ENCODE results near the gene MYLK. TPM values are rescaled to one million over a fixed set of nuclear protein-coding genes. Genes with fewer than 3 reads are reported as not detected.

The MYLK gene
- total and polyA plus RNA-seq, 4 donors = 17.0 to 47.7 (median 31.1) TPM

DNA sequence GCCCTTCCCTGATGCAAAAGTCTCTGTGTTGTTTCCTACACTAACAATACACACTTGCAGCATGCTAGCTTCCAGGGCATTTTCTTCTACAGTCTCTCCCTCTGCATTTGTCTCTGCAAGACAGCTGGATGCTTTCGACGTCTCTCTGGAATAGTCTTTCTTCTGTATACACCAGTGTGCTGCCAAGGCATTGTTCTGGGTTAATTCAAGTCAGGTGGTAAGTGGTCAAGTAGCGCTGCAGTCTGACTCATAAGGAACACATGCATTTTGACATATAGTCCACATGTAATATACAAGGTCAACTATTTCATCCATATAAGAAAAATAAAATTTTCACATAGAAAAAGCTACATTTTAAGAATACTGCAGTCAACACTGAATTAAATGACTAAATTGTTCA, 92.7 kb downstream of the MYLK start:
- no peak for DNase-seq (ENCODE audit: low read depth in 4 of 6, low spot score in 6 of 6)
- Histone ChIP-seq H3K9me3 (ENCODE audit: control insufficient read depth, insufficient read depth, low read length) (no peaks in the 10 kb centered on the region), H3K36me3 (ENCODE audit: control insufficient read depth, insufficient read depth, low read length) (no peaks in the 10 kb centered on the region), H3K27ac (ENCODE audit: low read depth, low read length) (no peak overlapping the region), H3K4me3 (ENCODE audit: low read depth, low read length) (no peak overlapping the region), H3K27me3 (ENCODE audit: control insufficient read depth, insufficient read depth, low read length) (no peaks in the 10 kb centered on the region), H3K4me1 (ENCODE audit: control insufficient read depth, insufficient read depth, low read length) (no peaks in the 10 kb centered on the region)
- WGBS (ENCODE audit: insufficient coverage) = no CpG with 5 or more reads among the region's 3 CpGs

DNA sequence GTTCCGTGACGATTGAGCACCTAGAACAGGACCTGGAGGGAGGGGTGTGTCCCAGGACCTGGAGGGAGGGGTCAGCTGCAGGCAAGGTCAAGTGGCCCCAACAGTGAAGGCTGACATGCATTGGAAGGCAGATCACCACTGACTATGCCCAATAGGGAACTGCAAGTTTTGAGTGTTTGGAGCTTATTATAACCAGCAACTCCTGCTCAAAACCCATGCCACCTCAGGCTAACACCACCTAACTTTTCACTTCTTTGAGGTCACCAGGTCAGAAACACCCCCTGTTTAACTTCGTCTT, 93.1 kb downstream of the MYLK start:
- Histone ChIP-seq H3K4me1 (ENCODE audit: control insufficient read depth, insufficient read depth, low read length) (no peaks in the 10 kb centered on the region), H3K27ac (ENCODE audit: low read depth, low read length) (no peak overlapping the region), H3K27me3 (ENCODE audit: control insufficient read depth, insufficient read depth, low read length) (no peaks in the 10 kb centered on the region), H3K9me3 (ENCODE audit: control insufficient read depth, insufficient read depth, low read length) (no peaks in the 10 kb centered on the region), H3K4me3 (ENCODE audit: low read depth, low read length) (no peak overlapping the region), H3K36me3 (ENCODE audit: control insufficient read depth, insufficient read depth, low read length) (no peaks in the 10 kb centered on the region)
- 83% methylated on average over 3 of the region's 3 CpGs for WGBS (ENCODE audit: insufficient coverage)
- no peak for DNase-seq (ENCODE audit: low read depth in 4 of 6, low spot score in 6 of 6)

- 88% methylated on average over 5 of the region's 9 CpGs for WGBS (ENCODE audit: insufficient coverage)
- no peak for DNase-seq (ENCODE audit: low read depth in 4 of 6, low spot score in 6 of 6)
- no peaks in the 10 kb centered on the region for H3K27me3 ChIP-seq (ENCODE audit: control insufficient read depth, insufficient read depth, low read length)
- no peak overlapping the region for H3K4me3 ChIP-seq (ENCODE audit: low read depth, low read length)
- H3K4me1 ChIP-seq (ENCODE audit: control insufficient read depth, insufficient read depth, low read length) = no peaks in the 10 kb centered on the region
- H3K9me3 ChIP-seq (ENCODE audit: control insufficient read depth, insufficient read depth, low read length) = no peaks in the 10 kb centered on the region
- no peaks in the 10 kb centered on the region for H3K36me3 ChIP-seq (ENCODE audit: control insufficient read depth, insufficient read depth, low read length)
- no peak overlapping the region for H3K27ac ChIP-seq (ENCODE audit: low read depth, low read length)
Measured at GRCh38 chr3:123790254-123791072, 93.7 kb downstream of the MYLK start.

DNA sequence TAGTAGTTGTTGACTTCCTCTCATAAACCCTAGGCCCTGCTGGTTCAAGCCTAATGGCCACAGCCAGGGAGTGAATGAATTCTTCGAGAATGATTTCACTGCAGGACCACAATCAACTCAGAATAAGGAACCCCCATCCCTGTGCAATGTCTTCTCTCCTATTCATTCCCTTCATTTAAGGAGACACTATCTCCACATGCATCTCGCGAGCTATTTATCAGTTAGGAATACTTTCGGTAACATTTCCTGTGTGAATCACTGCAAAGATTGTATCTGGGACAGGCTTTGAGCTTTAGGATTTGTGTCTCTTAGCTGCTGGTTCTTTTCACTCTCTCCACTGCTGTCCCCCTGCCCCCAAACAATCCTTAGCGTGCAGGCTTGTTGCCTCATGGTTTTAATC, 94.4 kb downstream of the MYLK start:
- H3K27me3 ChIP-seq (ENCODE audit: control insufficient read depth, insufficient read depth, low read length) = no peaks in the 10 kb centered on the region
- no peaks in the 10 kb centered on the region for H3K36me3 ChIP-seq (ENCODE audit: control insufficient read depth, insufficient read depth, low read length)
- WGBS (ENCODE audit: insufficient coverage) = 100% methylated on average over 4 of the region's 5 CpGs
- no peak for DNase-seq (ENCODE audit: low read depth in 4 of 6, low spot score in 6 of 6)
- H3K27ac ChIP-seq (ENCODE audit: low read depth, low read length) = no peak overlapping the region
- no peaks in the 10 kb centered on the region for H3K4me1 ChIP-seq (ENCODE audit: control insufficient read depth, insufficient read depth, low read length)
- no peaks in the 10 kb centered on the region for H3K9me3 ChIP-seq (ENCODE audit: control insufficient read depth, insufficient read depth, low read length)
- H3K4me3 ChIP-seq (ENCODE audit: low read depth, low read length) = no peak overlapping the region

DNA sequence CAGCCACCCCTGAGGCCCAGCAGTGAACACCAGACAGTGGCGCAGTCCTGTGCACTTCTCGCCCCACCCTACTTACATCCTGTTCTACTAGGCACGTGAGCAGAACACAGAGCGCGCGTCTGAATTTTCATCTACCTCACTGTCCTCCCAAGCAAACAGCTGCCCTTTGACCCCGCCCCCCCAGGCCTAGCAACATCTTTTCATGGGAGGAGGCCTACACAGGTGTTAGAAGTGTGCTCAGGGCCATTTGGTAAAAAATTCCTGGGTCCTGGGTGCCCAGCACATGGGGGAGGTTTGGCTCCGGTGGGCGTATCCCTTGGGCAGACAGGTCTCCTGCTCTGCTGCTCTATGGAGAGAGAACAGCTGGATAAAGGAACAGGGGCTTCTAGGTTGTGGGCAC, 95.0 kb downstream of the MYLK start:
- H3K4me3 ChIP-seq (ENCODE audit: low read depth, low read length) = no peak overlapping the region
- no peak for DNase-seq (ENCODE audit: low read depth in 4 of 6, low spot score in 6 of 6)
- H3K36me3 ChIP-seq (ENCODE audit: control insufficient read depth, insufficient read depth, low read length) = no peaks in the 10 kb centered on the region
- H3K27ac ChIP-seq (ENCODE audit: low read depth, low read length) = no peak overlapping the region
- no peaks in the 10 kb centered on the region for H3K27me3 ChIP-seq (ENCODE audit: control insufficient read depth, insufficient read depth, low read length)
- WGBS (ENCODE audit: insufficient coverage) = 100% methylated on average over 5 of the region's 9 CpGs
- H3K4me1 ChIP-seq (ENCODE audit: control insufficient read depth, insufficient read depth, low read length) = no peaks in the 10 kb centered on the region
- no peaks in the 10 kb centered on the region for H3K9me3 ChIP-seq (ENCODE audit: control insufficient read depth, insufficient read depth, low read length)

DNA sequence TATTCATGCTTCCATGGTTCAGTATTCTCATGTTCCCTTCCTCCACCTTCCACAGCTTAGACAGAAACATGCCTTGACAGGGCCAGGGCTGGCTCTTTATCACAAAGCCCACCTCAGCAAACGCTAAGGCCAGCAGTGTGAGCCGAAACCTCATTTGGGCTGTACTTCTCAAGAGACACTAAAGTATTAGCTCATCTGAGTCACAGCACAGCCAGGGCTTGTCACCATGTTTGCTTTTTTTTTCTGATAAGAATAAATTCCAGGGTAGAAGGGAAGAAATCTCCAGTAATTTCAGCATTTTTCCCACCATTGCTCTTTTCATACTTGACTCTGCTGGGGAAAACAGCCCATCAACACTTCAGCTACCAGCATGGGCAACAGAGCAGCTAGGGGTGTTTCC, 95.4 kb downstream of the MYLK start:
- no peaks in the 10 kb centered on the region for H3K9me3 ChIP-seq (ENCODE audit: control insufficient read depth, insufficient read depth, low read length)
- no peaks in the 10 kb centered on the region for H3K27me3 ChIP-seq (ENCODE audit: control insufficient read depth, insufficient read depth, low read length)
- H3K27ac ChIP-seq (ENCODE audit: low read depth, low read length) = no peak overlapping the region
- 80% methylated on average over 2 of the region's 2 CpGs for WGBS (ENCODE audit: insufficient coverage)
- no peak for DNase-seq (ENCODE audit: low read depth in 4 of 6, low spot score in 6 of 6)
- no peaks in the 10 kb centered on the region for H3K4me1 ChIP-seq (ENCODE audit: control insufficient read depth, insufficient read depth, low read length)
- H3K36me3 ChIP-seq (ENCODE audit: control insufficient read depth, insufficient read depth, low read length) = no peaks in the 10 kb centered on the region
- no peak overlapping the region for H3K4me3 ChIP-seq (ENCODE audit: low read depth, low read length)

- no peaks in the 10 kb centered on the region for H3K36me3 ChIP-seq (ENCODE audit: control insufficient read depth, insufficient read depth, low read length)
- no peaks in the 10 kb centered on the region for H3K27me3 ChIP-seq (ENCODE audit: control insufficient read depth, insufficient read depth, low read length)
- 96% methylated on average over 5 of the region's 5 CpGs for WGBS (ENCODE audit: insufficient coverage)
- H3K4me1 ChIP-seq (ENCODE audit: control insufficient read depth, insufficient read depth, low read length) = no peaks in the 10 kb centered on the region
- no peak overlapping the region for H3K27ac ChIP-seq (ENCODE audit: low read depth, low read length)
- no peak overlapping the region for H3K4me3 ChIP-seq (ENCODE audit: low read depth, low read length)
- H3K9me3 ChIP-seq (ENCODE audit: control insufficient read depth, insufficient read depth, low read length) = no peaks in the 10 kb centered on the region
- no peak for DNase-seq (ENCODE audit: low read depth in 4 of 6, low spot score in 6 of 6)
Measured at GRCh38 chr3:123787133-123787532, 97.0 kb downstream of the MYLK start.

DNA sequence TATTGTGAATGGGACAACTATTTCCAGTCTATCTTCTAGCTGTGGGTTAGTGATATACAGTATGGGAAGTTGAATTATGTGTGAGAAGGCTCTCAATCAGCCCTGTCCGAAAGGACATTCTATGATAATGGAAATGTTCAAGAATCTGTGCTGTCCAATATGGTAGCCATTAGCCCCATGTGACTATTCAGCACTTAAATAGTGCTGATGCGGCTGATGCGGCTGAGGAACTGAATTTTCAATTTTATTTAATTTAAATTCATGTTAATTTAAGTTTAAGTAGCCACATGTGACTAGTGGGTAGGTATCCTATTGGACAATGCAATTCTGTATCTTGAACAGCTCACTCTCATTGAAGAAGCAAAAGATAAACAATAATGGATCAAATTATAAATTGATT, 98.5 kb downstream of the MYLK start:
- Histone ChIP-seq H3K4me1 (ENCODE audit: control insufficient read depth, insufficient read depth, low read length) (no peaks in the 10 kb centered on the region), H3K9me3 (ENCODE audit: control insufficient read depth, insufficient read depth, low read length) (no peaks in the 10 kb centered on the region), H3K4me3 (ENCODE audit: low read depth, low read length) (no peak overlapping the region), H3K36me3 (ENCODE audit: control insufficient read depth, insufficient read depth, low read length) (no peaks in the 10 kb centered on the region), H3K27me3 (ENCODE audit: control insufficient read depth, insufficient read depth, low read length) (no peaks in the 10 kb centered on the region), H3K27ac (ENCODE audit: low read depth, low read length) (no peak overlapping the region)
- no peak for DNase-seq (ENCODE audit: low read depth in 4 of 6, low spot score in 6 of 6)
- no CpG with 5 or more reads among the region's 3 CpGs for WGBS (ENCODE audit: insufficient coverage)

DNA sequence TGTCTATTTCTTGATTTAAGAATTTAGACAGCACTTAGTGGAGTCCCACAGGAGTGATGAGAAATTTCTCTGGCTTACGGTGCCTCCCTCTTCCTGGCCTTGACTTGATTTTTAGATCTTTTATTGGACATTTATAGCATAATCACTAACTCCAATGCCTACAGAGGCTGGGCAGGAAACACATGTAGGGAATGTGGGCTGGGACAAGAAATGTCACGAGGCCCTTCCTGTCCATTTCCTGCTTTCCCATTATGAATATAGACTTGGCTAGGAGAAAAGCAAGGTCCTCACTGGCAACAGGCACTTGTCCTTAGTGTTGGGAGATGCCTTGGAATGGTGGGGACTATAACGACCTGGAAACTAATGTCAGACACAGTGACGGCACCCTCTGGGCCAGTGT, 100.3 kb downstream of the MYLK start:
- Histone ChIP-seq H3K4me3 (ENCODE audit: low read depth, low read length) (no peak overlapping the region), H3K27me3 (ENCODE audit: control insufficient read depth, insufficient read depth, low read length) (no peaks in the 10 kb centered on the region), H3K9me3 (ENCODE audit: control insufficient read depth, insufficient read depth, low read length) (no peaks in the 10 kb centered on the region), H3K36me3 (ENCODE audit: control insufficient read depth, insufficient read depth, low read length) (no peaks in the 10 kb centered on the region), H3K4me1 (ENCODE audit: control insufficient read depth, insufficient read depth, low read length) (peaks cover 7% of the 10 kb centered on the region), H3K27ac (ENCODE audit: low read depth, low read length) (no peak overlapping the region)
- no peak for DNase-seq (ENCODE audit: low read depth in 4 of 6, low spot score in 6 of 6)
- WGBS (ENCODE audit: insufficient coverage) = 83% methylated on average over 2 of the region's 4 CpGs

GRCh38 chr3:123783050-123783689, 101.0 kb downstream of the MYLK start:
- H3K27ac ChIP-seq (ENCODE audit: low read depth, low read length) = no peak overlapping the region
- H3K9me3 ChIP-seq (ENCODE audit: control insufficient read depth, insufficient read depth, low read length) = no peaks in the 10 kb centered on the region
- no peaks in the 10 kb centered on the region for H3K36me3 ChIP-seq (ENCODE audit: control insufficient read depth, insufficient read depth, low read length)
- DNase-seq (ENCODE audit: low read depth in 4 of 6, low spot score in 6 of 6) = no peak
- no peaks in the 10 kb centered on the region for H3K27me3 ChIP-seq (ENCODE audit: control insufficient read depth, insufficient read depth, low read length)
- no peak overlapping the region for H3K4me3 ChIP-seq (ENCODE audit: low read depth, low read length)
- no CpG with 5 or more reads among the region's 1 CpG for WGBS (ENCODE audit: insufficient coverage)
- H3K4me1 ChIP-seq (ENCODE audit: control insufficient read depth, insufficient read depth, low read length) = peaks cover 7% of the 10 kb centered on the region

Measured in spinal cord (tissue), 10 donors.